Gastroesophageal sphincter (tissue), 4 donors: ENCODE data around the gene PLCH2. TPM values are rescaled to one million over a fixed set of nuclear protein-coding genes. Genes with fewer than 3 reads are reported as not detected.

Experiments
- ATAC-seq: fragments of 150-250 bp; one replicate; pipeline ENCODE4 v1.9.1; 2016; ENCODE audit warnings: mild to moderate bottlenecking, moderate library complexity
- H3K27ac ChIP-seq, 4 donors: fragments of 200-600 bp; sonication (generic) in 3 of 4; 1 replicate in 3 of 4; 2 replicates in 1 of 4; pipeline ENCODE4 v1.5.1; 2016 to 2019
- H3K27me3 ChIP-seq: fragments of 200-600 bp; sonication (generic); one replicate; pipeline ENCODE4 v1.5.1; 2019
- H3K36me3 ChIP-seq, 2 donors: fragments of 200-600 bp; sonication (generic); one replicate each; pipeline ENCODE4 v1.5.1; 2019; ENCODE audit warnings: control low read depth in 1 of 2
- H3K4me1 ChIP-seq, 3 donors: fragments of 200-600 bp; sonication (generic); 1 replicate in 2 of 3; 2 replicates in 1 of 3; pipeline ENCODE4 v1.5.1; 2016 to 2019; ENCODE audit warnings: control low read depth in 2 of 3
- H3K4me3 ChIP-seq, 2 donors: fragments of 200-600 bp; sonication (generic); one replicate each; pipeline ENCODE4 v1.5.1; 2019; ENCODE audit warnings: mild to moderate bottlenecking in 1 of 2, moderate library complexity in 1 of 2
- H3K9me3 ChIP-seq, 3 donors: fragments of 200-600 bp; sonication (generic); one replicate each; pipeline ENCODE4 v1.5.1; 2017 to 2019; ENCODE audit warnings: control low read depth in 2 of 3
- EP300 ChIP-seq: sonication (generic); formaldehyde crosslinking; IDR thresholded peaks from one replicate; pipeline ENCODE4 v1.6.1; 2017; ENCODE audit warnings: antibody characterized with exemption, mild to moderate bottlenecking
- POLR2A ChIP-seq, 2 donors: fragments of 450-650 bp; IDR thresholded peaks; one replicate each; pipeline ENCODE4 v1.6.1; 2017; ENCODE audit warnings: antibody characterized with exemption in 2 of 2, mild to moderate bottlenecking in 2 of 2, moderate library complexity in 1 of 2
- POLR2AphosphoS5 ChIP-seq: sonication (generic); formaldehyde crosslinking; IDR thresholded peaks from one replicate; pipeline ENCODE4 v1.6.1; 2017; ENCODE audit warnings: antibody characterized with exemption
- WGBS, 2 donors: methylation state at CpG; one replicate each; pipeline ENCODE4 v1.1.5; 2018; ENCODE audit warnings: low coverage in 1 of 2; 5-methylcytosine and 5-hydroxymethylcytosine counted together
- total RNA-seq, 4 donors: library from RNA; depleted of rRNA; stranded (reverse); fragments of >200 nt; gene quantifications; one replicate each; pipeline ENCODE4 v1.1.0, GENCODE V29; 2016
- TF ChIP-seq, protein P1 (sequence below), 4 experiments: fragments of 200-600 bp in 2 of 4; fragments of 450-650 bp in 2 of 4; sonication (generic) in 1 of 4; IDR thresholded peaks; one replicate each; pipeline ENCODE4 v1.5.1; 2017 to 2019; ENCODE audit warnings: antibody characterized with exemption in 4 of 4, mild to moderate bottlenecking in 2 of 4, moderate library complexity in 2 of 4

The PLCH2 gene
- total RNA-seq, 4 donors from 2014 or later: under 0.01 to 0.72 (median 0.15) TPM

DNA sequence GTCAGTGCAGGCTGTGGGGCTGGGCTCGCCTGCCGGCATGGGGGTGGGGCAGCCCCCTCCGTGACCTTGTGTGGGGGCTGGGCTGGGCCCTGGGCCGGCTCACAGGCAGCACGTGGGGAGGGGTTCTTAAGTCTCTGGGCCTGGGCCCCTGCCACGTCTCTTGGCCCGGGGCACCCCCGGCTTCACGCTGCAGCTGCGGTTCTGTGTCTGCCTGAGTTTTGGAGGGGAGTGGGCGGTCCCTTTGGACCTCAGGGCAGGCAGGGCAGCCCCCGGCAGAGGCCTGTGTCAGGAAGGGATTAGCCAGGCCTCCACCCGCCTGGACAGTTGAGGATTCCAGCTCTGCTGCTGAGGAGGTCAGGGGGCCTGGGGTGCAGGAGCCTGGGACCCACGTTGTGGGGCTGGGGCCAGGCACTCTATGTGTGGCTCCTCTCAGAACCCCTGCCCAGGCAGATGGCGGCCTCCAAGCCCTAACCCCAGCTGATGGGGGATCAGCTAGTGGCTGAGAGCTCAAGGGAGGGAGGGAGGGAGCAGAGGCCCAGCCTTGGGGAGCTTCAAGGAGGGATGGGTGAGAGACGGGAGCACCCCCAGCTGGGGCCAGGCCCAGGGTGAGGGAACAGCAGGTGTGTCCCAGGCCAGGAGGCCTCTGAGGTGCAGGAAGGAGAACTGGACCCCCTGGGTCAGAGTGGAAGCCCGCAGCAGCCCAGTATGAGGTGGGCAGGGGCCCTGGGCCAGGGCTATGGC lies 1.8 kb upstream of the PLCH2 start:
- TF ChIP-seq, protein P1, sequence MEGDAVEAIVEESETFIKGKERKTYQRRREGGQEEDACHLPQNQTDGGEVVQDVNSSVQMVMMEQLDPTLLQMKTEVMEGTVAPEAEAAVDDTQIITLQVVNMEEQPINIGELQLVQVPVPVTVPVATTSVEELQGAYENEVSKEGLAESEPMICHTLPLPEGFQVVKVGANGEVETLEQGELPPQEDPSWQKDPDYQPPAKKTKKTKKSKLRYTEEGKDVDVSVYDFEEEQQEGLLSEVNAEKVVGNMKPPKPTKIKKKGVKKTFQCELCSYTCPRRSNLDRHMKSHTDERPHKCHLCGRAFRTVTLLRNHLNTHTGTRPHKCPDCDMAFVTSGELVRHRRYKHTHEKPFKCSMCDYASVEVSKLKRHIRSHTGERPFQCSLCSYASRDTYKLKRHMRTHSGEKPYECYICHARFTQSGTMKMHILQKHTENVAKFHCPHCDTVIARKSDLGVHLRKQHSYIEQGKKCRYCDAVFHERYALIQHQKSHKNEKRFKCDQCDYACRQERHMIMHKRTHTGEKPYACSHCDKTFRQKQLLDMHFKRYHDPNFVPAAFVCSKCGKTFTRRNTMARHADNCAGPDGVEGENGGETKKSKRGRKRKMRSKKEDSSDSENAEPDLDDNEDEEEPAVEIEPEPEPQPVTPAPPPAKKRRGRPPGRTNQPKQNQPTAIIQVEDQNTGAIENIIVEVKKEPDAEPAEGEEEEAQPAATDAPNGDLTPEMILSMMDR (IDR thresholded peaks at IDR 0.05): no peak
- no peak for TF ChIP-seq EP300
- no peak for TF ChIP-seq POLR2AphosphoS5
- no peak for TF ChIP-seq POLR2A (IDR thresholded peaks at IDR 0.05)
- H3K27ac ChIP-seq: no peak overlapping the region
- no peaks in the 10 kb centered on the region for H3K4me1 ChIP-seq
- ATAC-seq: no peak
- no peak overlapping the region for H3K4me3 ChIP-seq
- H3K9me3 ChIP-seq: no peaks in the 10 kb centered on the region
- WGBS, 2 donors: 56% methylated on average over 2 of the region's 17 CpGs; no CpG with 5 or more reads in 1 of the 2 donors
- H3K36me3 ChIP-seq: no peaks in the 10 kb centered on the region
- peaks cover 79% of the 10 kb centered on the region for H3K27me3 ChIP-seq

DNA sequence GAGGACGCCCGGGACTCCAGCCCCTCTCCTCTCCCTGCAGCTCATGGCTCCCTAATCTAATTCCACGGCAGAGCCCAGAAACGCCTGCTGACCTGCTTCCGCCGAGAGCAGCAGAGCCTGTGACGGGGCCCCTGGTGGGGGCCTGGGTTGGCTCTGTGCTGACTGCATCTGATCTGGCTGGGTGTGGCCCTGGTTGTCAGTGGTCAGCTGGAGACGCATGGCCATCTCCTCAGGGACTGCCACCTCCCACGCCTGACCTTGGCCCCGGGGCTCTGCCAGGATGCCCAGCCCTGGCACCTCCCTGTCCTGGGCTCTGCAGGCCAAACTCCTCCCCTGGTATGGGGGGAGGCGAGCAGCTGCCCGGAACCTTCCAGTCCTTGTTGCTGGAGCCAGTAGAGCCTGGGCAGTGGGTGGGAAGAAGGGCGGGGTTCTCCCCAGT lies 1.1 kb upstream of the PLCH2 start:
- WGBS, 2 donors: no CpG with 5 or more reads among the region's 13 CpGs
- TF ChIP-seq, protein P1 (IDR thresholded peaks at IDR 0.05): no peak
- TF ChIP-seq POLR2A (IDR thresholded peaks at IDR 0.05): no peak
- TF ChIP-seq POLR2AphosphoS5: no peak
- TF ChIP-seq EP300: no peak

DNA sequence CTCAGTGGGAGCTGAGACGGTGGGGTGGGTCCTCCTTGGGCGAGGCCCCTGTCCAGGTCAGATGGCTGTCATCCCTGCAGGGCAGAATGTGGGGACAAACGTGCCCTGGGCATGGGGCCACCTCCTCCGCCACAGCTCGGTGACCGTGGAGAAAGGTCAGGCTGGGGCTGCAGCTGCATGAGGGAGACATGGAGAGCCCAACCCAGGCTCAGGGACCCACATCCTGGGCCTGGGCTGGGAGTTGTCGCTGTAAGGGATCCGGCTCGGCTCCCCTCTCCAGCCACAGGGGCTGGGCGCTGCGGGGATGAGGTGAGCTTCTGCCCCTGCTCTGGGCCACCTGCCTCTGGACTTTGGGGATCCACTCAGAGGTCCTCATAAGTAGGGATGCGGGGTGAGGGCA lies 518 bp upstream of the PLCH2 start:
- no CpG with 5 or more reads among the region's 12 CpGs for WGBS, 2 donors
- Histone ChIP-seq H3K27ac (no peak overlapping the region), H3K4me1 (no peaks in the 10 kb centered on the region), H3K4me3 (no peak overlapping the region), H3K27me3 (peaks cover 66% of the 10 kb centered on the region), H3K9me3 (no peaks in the 10 kb centered on the region), H3K36me3 (no peaks in the 10 kb centered on the region)
- ATAC-seq: no peak
- no peak for TF ChIP-seq POLR2AphosphoS5
- TF ChIP-seq, protein P1 (IDR thresholded peaks at IDR 0.05): no peak
- no peak for TF ChIP-seq EP300
- TF ChIP-seq POLR2A (IDR thresholded peaks at IDR 0.05): no peak

More for the DNA sequence above, 1.1 kb upstream of the PLCH2 start:
- Histone ChIP-seq H3K27me3 (peaks cover 72% of the 10 kb centered on the region), H3K36me3 (no peaks in the 10 kb centered on the region), H3K4me3 (no peak overlapping the region), H3K27ac (no peak overlapping the region), H3K9me3 (no peaks in the 10 kb centered on the region), H3K4me1 (no peaks in the 10 kb centered on the region)
- ATAC-seq: no peak

DNA sequence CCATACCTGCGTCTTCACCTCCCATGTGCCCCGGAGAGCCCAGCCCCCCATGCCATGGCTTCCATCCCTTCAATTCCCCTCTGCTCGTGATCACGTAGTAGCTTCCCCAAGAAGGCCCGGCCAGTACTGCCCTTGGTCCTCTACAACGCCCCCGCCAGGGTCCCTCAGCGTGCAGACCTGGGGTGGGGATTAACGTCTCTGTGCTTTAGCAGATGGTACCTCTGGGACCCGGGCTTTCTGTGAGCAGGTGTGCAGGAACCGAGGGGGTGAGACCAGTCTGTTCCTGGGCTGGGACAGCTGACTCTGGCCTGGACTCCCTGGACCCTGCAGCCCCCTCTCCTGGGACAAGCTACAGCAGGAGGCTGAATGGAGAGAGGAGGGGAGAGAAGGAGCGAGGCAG lies 1.2 kb downstream of the PLCH2 start:
- H3K27me3 ChIP-seq: peaks cover 49% of the 10 kb centered on the region
- no peak for ATAC-seq
- H3K36me3 ChIP-seq: no peaks in the 10 kb centered on the region
- no peaks in the 10 kb centered on the region for H3K9me3 ChIP-seq
- no peak overlapping the region for H3K4me3 ChIP-seq
- no peak for TF ChIP-seq EP300
- TF ChIP-seq, protein P1 (IDR thresholded peaks at IDR 0.05): no peak
- TF ChIP-seq POLR2A (IDR thresholded peaks at IDR 0.05): no peak
- no peak for TF ChIP-seq POLR2AphosphoS5
- H3K27ac ChIP-seq: no peak overlapping the region
- WGBS, 2 donors: 41 to 80% methylated on average over 5 to 6 of the region's 12 CpGs
- H3K4me1 ChIP-seq: no peaks in the 10 kb centered on the region

DNA sequence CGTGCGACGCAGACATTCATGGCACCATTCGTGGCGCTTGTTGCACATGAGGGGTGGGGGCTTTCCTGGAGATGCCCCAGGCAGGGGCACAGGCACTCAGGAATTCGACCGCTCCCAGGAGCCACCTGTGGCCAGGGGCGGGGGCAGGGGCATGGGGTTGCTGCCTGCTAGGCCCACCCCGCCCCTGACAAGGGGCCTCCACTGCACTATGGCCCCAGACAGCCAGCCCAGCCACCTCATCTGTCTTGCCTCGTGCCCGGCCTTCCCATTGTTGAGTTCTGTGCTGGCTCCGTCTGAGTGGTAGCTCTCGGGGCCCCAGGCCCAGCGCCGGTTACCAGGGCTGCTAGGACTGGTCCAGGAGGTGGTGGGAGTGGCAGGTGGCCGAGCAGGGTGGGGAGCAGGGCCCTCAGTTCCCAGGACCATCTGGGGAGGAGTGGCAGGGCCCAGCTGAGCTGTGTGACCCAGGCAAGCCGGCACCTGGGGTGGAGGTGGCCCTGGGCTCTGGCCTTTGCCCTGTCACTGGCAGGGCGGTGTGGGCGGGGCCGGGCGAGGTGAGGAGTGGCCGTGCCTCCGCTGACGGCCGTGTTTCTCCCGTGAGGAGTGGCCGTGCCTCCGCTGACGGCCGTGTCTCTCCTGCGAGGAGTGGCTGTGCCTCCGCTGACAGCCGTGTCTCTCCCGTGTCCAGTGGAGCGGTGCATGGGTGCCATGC lies 1.9 kb downstream of the PLCH2 start:
- no peaks in the 10 kb centered on the region for H3K4me1 ChIP-seq

More for the DNA sequence above, 1.9 kb downstream of the PLCH2 start:
- Histone ChIP-seq H3K9me3 (no peaks in the 10 kb centered on the region), H3K36me3 (no peaks in the 10 kb centered on the region), H3K27me3 (peaks cover 42% of the 10 kb centered on the region), H3K27ac (no peak overlapping the region), H3K4me3 (no peak overlapping the region)
- TF ChIP-seq EP300: no peak
- no peak for TF ChIP-seq POLR2A (IDR thresholded peaks at IDR 0.05)
- TF ChIP-seq, protein P1 (IDR thresholded peaks at IDR 0.05): no peak
- no peak for TF ChIP-seq POLR2AphosphoS5
- no peak for ATAC-seq
- WGBS, 2 donors: no CpG with 5 or more reads among the region's 35 CpGs
